KMS-11 (cell line): ENCODE data around the gene STK24.

Experiments
- H2AFZ ChIP-seq: fragments of 200-600 bp; sonication (generic); 2 replicates; pipeline ENCODE4 v1.6.1; 2016; ENCODE audit warnings: antibody characterized with exemption, mixed run types, low read depth
- H3K27ac ChIP-seq: fragments of 200-600 bp; sonication (generic); 2 replicates; pipeline ENCODE4 v1.6.1; 2016; ENCODE audit warnings: mild to moderate bottlenecking, mixed run types
- H3K27me3 ChIP-seq: fragments of 200-600 bp; sonication (generic); 2 replicates; pipeline ENCODE4 v1.6.1; 2017; ENCODE audit warnings: mild to moderate bottlenecking, low read depth, mixed run types, moderate library complexity; ENCODE audit not compliant: insufficient read depth
- H3K36me3 ChIP-seq: fragments of 200-600 bp; sonication (generic); 2 replicates; pipeline ENCODE4 v1.6.1; 2017; ENCODE audit warnings: mild to moderate bottlenecking, mixed run types; ENCODE audit not compliant: insufficient read depth
- H3K4me1 ChIP-seq: fragments of 200-600 bp; sonication (generic); 2 replicates; pipeline ENCODE4 v1.6.1; 2016; ENCODE audit warnings: mild to moderate bottlenecking, low read depth, mixed run types; ENCODE audit not compliant: poor library complexity, severe bottlenecking
- H3K4me2 ChIP-seq: fragments of 200-600 bp; sonication (generic); 2 replicates; pipeline ENCODE4 v1.7.0; 2016; ENCODE audit warnings: mild to moderate bottlenecking, mixed run types
- H3K4me3 ChIP-seq: fragments of 200-600 bp; sonication (generic); IDR thresholded peaks from 2 replicates; pipeline ENCODE4 v1.6.1; 2017; ENCODE audit warnings: low read depth, low read length, mixed read lengths; ENCODE audit not compliant: insufficient read depth
- H3K79me2 ChIP-seq: fragments of 200-600 bp; sonication (generic); 2 replicates; pipeline ENCODE4 v1.6.1; 2016; ENCODE audit warnings: low read depth, mixed run types; ENCODE audit not compliant: insufficient read depth
- H3K9ac ChIP-seq: fragments of 200-600 bp; sonication (generic); 2 replicates; pipeline ENCODE4 v1.6.1; 2016; ENCODE audit warnings: mild to moderate bottlenecking, mixed run types
- H4K20me1 ChIP-seq: fragments of 200-600 bp; sonication (generic); 2 replicates; pipeline ENCODE4 v1.6.1; 2016; ENCODE audit warnings: mild to moderate bottlenecking, mixed run types; ENCODE audit not compliant: insufficient read depth
- TF ChIP-seq, protein P1 (sequence below): fragments of 200-600 bp; sonication (generic); conservative IDR thresholded peaks from 2 replicates; pipeline ENCODE4 v1.6.1; 2017; ENCODE audit warnings: low read depth, mild to moderate bottlenecking, antibody characterized with exemption, low read length, moderate library complexity, mixed read lengths

STK24 gene

DNA sequence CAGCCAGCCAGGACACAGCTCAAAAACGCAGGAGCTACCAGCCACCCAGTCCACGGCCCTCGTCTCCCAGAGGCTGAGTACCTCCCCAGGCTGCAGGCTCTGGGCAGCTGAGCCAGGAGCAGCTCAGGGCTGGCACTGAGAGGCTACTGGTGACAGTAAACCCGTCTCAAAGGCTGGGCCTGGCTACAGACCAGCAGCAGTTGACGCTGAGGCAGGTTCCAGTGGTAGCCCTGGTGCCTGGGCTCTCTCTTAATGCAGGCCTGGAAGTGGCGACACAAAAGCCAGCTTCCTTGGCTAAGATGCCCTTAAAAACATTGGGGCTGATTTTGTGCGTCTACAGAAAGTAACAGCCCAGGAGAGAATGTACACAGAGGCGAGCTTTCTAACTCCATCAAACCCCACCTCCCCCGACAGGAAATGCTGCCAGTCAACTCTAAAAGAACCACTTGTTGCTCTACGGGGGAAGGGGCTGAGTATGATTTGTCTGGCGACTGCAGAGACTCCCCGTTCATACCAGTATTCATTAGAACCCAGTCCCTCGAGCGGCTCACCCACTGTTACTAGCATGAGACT, 126.3 kb downstream of the STK24 start:
- TF ChIP-seq, protein P1, sequence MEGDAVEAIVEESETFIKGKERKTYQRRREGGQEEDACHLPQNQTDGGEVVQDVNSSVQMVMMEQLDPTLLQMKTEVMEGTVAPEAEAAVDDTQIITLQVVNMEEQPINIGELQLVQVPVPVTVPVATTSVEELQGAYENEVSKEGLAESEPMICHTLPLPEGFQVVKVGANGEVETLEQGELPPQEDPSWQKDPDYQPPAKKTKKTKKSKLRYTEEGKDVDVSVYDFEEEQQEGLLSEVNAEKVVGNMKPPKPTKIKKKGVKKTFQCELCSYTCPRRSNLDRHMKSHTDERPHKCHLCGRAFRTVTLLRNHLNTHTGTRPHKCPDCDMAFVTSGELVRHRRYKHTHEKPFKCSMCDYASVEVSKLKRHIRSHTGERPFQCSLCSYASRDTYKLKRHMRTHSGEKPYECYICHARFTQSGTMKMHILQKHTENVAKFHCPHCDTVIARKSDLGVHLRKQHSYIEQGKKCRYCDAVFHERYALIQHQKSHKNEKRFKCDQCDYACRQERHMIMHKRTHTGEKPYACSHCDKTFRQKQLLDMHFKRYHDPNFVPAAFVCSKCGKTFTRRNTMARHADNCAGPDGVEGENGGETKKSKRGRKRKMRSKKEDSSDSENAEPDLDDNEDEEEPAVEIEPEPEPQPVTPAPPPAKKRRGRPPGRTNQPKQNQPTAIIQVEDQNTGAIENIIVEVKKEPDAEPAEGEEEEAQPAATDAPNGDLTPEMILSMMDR, result no peak
- no peak overlapping the region for H3K4me2 ChIP-seq
- no peak overlapping the region for H3K9ac ChIP-seq

DNA sequence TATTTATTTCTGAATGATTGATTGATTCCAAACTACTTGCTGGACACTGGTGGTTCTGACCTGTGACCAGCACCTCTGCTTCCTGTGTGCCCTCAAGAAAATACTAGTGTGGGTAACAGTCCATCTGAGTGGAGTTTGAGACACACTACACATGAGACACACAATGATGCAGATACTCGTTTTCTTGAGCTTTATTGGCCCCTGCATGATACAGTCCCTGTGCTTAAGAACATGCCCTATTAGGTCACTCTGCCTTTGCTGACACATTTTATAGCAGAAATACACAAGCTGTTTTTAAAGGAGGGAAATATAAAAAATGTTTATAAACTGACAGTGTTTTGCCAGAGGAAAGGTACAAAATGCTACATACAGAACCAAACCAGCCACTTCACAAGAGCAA, 126.9 kb downstream of the STK24 start:
- Histone ChIP-seq H3K27ac (no peak overlapping the region), H3K4me2 (no peak overlapping the region), H4K20me1 (no peaks in the 10 kb centered on the region), H3K36me3 (no peaks in the 10 kb centered on the region), H3K4me3 (no peak overlapping the region), H3K27me3 (no peaks in the 10 kb centered on the region), H2AFZ (no peak overlapping the region), H3K4me1 (no peaks in the 10 kb centered on the region), H3K9ac (no peak overlapping the region), H3K79me2 (no peaks in the 10 kb centered on the region)
- TF ChIP-seq, protein P1, result no peak

More for the DNA sequence above, 126.3 kb downstream of the STK24 start:
- Histone ChIP-seq H3K4me3 (no peak overlapping the region), H3K4me1 (no peaks in the 10 kb centered on the region), H3K36me3 (no peaks in the 10 kb centered on the region), H3K27me3 (no peaks in the 10 kb centered on the region), H2AFZ (no peak overlapping the region), H3K79me2 (no peaks in the 10 kb centered on the region), H3K27ac (no peak overlapping the region), H4K20me1 (no peaks in the 10 kb centered on the region)

DNA sequence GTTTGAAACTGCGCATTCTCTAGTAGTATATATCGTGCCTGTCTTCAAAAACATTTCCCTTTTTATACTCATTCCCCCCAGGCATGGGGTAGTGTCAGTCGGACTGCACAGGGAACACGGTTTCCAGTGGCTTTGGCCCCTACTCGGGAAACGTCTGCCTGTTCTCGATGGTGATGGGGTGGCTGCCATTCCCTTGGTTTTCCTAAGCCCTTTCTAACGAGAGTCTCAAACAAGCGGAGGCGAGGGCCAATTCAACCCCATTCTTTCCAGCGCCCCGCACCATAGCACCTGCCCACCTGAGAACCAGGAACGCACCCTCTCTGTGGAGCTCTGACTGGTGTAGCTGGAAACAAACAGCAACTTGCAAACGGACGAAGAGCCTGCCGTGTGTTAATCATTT, 127.6 kb downstream of the STK24 start:
- no peaks in the 10 kb centered on the region for H4K20me1 ChIP-seq
- H3K79me2 ChIP-seq, result no peaks in the 10 kb centered on the region
- H3K9ac ChIP-seq, result no peak overlapping the region
- no peak overlapping the region for H3K27ac ChIP-seq
- H3K4me3 ChIP-seq, result no peak overlapping the region
- H3K4me1 ChIP-seq, result no peaks in the 10 kb centered on the region
- H2AFZ ChIP-seq, result no peak overlapping the region
- TF ChIP-seq, protein P1, result no peak
- no peaks in the 10 kb centered on the region for H3K36me3 ChIP-seq
- H3K4me2 ChIP-seq, result no peak overlapping the region
- H3K27me3 ChIP-seq, result no peaks in the 10 kb centered on the region

DNA sequence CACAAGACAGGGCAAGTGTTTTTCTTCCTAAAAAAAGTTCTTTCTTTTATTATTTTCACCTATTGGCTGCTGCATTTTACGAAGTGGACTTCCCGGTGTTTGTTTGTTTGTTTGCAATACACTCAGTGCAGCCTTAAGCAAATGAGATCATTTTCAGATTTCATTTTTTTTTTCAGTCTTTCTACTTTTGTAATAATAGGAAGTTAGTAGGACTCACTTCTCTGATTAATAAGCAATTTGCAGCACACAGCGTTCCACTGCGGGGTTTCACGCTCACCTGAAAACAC, 128.3 kb downstream of the STK24 start:
- H2AFZ ChIP-seq, result no peak overlapping the region
- no peak overlapping the region for H3K9ac ChIP-seq
- no peaks in the 10 kb centered on the region for H3K27me3 ChIP-seq
- no peak overlapping the region for H3K27ac ChIP-seq
- H3K4me2 ChIP-seq, result no peak overlapping the region
- no peaks in the 10 kb centered on the region for H3K4me1 ChIP-seq
- no peaks in the 10 kb centered on the region for H3K79me2 ChIP-seq
- TF ChIP-seq, protein P1, result no peak
- H3K4me3 ChIP-seq, result no peak overlapping the region
- no peaks in the 10 kb centered on the region for H4K20me1 ChIP-seq
- H3K36me3 ChIP-seq, result no peaks in the 10 kb centered on the region
